Thoracic aorta (tissue), 2 donors: ENCODE data around the gene MECR. TPM values are rescaled to one million over a fixed set of nuclear protein-coding genes. Genes with fewer than 3 reads are reported as not detected.

ENCODE experiments used
- ATAC-seq: fragments of 150-250 bp; one replicate; pipeline ENCODE4 v1.8.0; 2017; ENCODE audit warnings: low read depth; ENCODE audit not compliant: insufficient number of reproducible peaks, low FRiP score
- DNase-seq: peaks from one replicate; pipeline ENCODE4 v3.0.0-alpha.2; 2020; ENCODE audit warnings: low spot score
- H3K27ac ChIP-seq, 2 donors: fragments of 200-600 bp; sonication (generic); 1 replicate in 1 of 2; 2 replicates in 1 of 2; pipeline ENCODE4 v1.5.1; 2016; ENCODE audit warnings: mild to moderate bottlenecking in 2 of 2, moderate library complexity in 2 of 2
- H3K27me3 ChIP-seq: fragments of 200-600 bp; sonication (generic); replicated peaks from 2 replicates; pipeline ENCODE4 v1.6.0; 2016; ENCODE audit warnings: mild to moderate bottlenecking; ENCODE audit not compliant: insufficient read depth
- H3K36me3 ChIP-seq: fragments of 200-600 bp; sonication (generic); one replicate; pipeline ENCODE4 v1.5.1; 2016
- H3K4me1 ChIP-seq, 2 donors: fragments of 200-600 bp; sonication (generic); 1 replicate in 1 of 2; 2 replicates in 1 of 2; pipeline versions ENCODE4 v1.5.1 to v1.6.0; 2016; ENCODE audit warnings: low read depth in 2 of 2, mild to moderate bottlenecking in 1 of 2; ENCODE audit not compliant: control insufficient read depth in 1 of 2
- H3K4me3 ChIP-seq: fragments of 200-600 bp; sonication (generic); 2 replicates; pipeline ENCODE4 v1.5.1; 2016; ENCODE audit warnings: mild to moderate bottlenecking
- H3K9me3 ChIP-seq: fragments of 200-600 bp; sonication (generic); 2 replicates; pipeline ENCODE4 v1.5.1; 2016
- total RNA-seq, 2 donors: library from RNA; depleted of rRNA; stranded (reverse); fragments of >200 nt; gene quantifications; one replicate each; pipeline versions ENCODE4 v1.1.0 to v1.2.3, GENCODE V29; 2016
- TF ChIP-seq, protein P1 (sequence below): fragments of 200-600 bp; sonication (generic); IDR thresholded peaks from one replicate; pipeline ENCODE4 v1.5.1; 2019; ENCODE audit warnings: antibody characterized with exemption

The MECR gene
- total RNA-seq, 2 donors from 2014 or later: 9.2 to 32.0 TPM

DNA sequence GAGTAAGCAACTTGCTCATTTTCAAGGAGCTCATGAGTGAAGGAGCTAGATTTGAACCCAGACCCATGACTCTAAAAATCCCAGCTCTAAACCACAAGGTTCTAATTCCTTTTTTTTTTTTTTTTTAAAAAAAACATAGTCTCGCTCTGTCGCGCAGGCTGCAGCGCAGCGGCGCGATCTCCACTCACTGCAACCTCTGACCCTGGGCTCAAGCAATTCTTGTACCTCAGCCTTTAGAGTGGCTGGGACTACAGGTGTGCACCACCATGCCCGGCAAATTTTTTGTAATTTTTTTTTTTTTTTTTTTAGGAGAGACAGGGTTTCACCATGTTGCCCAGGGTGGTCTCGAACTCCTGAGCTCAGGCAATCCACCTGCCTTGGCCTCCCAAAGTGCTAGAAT is 62.8 kb downstream of the MECR start:
- H3K27ac ChIP-seq: no peak overlapping the region
- ATAC-seq (no peak), DNase-seq (no peak)
- H3K27me3 ChIP-seq: no peaks in the 10 kb centered on the region
- H3K4me1 ChIP-seq: peaks cover 18 to 33% of the 10 kb centered on the region in 2 donors
- H3K9me3 ChIP-seq: no peaks in the 10 kb centered on the region
- no peak overlapping the region for H3K4me3 ChIP-seq
- TF ChIP-seq, protein P1, sequence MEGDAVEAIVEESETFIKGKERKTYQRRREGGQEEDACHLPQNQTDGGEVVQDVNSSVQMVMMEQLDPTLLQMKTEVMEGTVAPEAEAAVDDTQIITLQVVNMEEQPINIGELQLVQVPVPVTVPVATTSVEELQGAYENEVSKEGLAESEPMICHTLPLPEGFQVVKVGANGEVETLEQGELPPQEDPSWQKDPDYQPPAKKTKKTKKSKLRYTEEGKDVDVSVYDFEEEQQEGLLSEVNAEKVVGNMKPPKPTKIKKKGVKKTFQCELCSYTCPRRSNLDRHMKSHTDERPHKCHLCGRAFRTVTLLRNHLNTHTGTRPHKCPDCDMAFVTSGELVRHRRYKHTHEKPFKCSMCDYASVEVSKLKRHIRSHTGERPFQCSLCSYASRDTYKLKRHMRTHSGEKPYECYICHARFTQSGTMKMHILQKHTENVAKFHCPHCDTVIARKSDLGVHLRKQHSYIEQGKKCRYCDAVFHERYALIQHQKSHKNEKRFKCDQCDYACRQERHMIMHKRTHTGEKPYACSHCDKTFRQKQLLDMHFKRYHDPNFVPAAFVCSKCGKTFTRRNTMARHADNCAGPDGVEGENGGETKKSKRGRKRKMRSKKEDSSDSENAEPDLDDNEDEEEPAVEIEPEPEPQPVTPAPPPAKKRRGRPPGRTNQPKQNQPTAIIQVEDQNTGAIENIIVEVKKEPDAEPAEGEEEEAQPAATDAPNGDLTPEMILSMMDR: no peak
- H3K36me3 ChIP-seq: peaks cover 18% of the 10 kb centered on the region

DNA sequence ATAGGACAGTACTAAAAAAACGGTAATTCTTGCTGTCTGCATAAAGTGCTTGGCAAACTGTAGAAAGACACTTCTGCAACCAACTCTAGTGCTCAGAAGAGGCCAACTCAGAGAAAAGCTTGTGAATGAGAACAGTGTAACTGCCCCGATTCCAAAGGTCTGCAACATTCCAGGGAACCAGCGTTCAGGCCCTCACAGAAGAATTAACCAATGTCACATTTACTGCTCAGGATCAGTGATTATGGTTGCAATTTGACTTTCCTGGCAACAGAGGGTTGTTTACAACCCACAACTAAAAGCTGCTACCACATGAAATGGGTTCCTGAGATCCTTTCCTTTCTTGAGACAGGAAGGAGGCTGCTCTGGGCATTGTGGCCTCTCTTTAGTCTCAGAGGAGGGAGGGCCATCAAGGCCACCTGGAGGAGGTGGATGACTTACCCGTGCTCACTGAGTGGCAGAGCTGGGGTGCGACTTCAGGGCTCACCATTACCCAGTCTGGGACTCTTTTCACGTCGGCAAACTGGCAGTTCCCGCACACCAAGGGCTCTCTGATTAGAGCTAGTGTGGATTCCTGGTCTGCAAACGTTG is 64.3 kb downstream of the MECR start:
- DNase-seq (no peak), ATAC-seq (no peak)
- peaks cover 14 to 36% of the 10 kb centered on the region in 2 donors for H3K4me1 ChIP-seq
- TF ChIP-seq, protein P1: no peak
- H3K36me3 ChIP-seq: peaks cover 16% of the 10 kb centered on the region
- H3K4me3 ChIP-seq: no peak overlapping the region
- H3K9me3 ChIP-seq: no peaks in the 10 kb centered on the region
- H3K27ac ChIP-seq: no peak overlapping the region
- H3K27me3 ChIP-seq: no peaks in the 10 kb centered on the region

DNA sequence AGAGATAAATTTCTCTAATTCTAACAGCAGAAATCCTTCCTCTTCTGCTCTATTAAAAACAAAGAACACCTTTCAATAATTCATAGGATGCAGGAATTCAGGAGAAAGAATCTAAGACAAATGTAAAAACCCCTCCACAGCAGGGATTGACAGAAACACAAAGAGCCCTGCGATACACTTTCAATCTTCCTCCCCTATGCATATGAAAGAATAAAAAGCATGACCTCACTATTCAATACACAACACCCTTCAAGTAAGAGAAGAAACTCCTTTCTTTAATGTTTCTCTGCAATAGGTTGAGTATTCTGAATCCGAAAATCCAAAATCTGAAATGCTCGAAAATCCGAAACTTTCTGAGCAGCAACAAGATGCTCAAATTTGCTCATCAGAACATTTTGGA is 66.1 kb downstream of the MECR start:
- H3K4me1 ChIP-seq: peaks cover 0 to 18% of the 10 kb centered on the region in 2 donors
- no peaks in the 10 kb centered on the region for H3K9me3 ChIP-seq
- no peak overlapping the region for H3K27ac ChIP-seq
- ATAC-seq (no peak), DNase-seq (no peak)
- no peak overlapping the region for H3K4me3 ChIP-seq
- TF ChIP-seq, protein P1: no peak
- no peaks in the 10 kb centered on the region for H3K27me3 ChIP-seq
- peaks cover 23% of the 10 kb centered on the region for H3K36me3 ChIP-seq

DNA sequence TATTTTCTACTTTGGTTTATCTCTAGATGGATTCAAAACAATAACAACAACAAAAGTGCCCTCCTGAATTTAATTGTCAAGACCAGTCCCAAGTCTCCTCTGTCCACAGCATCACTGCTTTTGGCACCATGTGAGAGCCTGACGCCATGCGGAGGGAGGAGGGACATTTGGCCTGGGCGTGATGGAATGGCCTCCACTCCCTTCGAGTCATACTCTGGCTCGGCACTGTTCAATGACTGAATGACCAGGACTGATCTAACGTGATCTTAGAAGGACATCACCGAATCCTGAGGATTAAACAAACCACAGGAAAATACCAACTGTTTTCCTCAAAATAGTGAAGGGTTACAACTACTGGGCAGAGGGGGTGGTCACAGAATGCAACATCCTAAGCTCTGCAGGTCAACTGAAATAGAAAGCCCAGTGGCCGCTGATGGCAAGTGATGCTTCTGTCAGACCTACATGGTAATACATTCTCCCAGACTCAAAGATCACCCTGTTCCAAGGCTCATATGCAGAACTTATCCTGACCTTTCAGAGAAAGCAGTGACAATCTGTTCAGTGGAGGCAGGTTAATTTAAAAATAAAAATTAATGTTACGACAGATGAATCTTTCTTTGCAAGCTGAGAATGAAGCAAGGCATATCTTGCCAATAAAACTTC is 68.1 kb downstream of the MECR start:
- H3K36me3 ChIP-seq: peaks cover 38% of the 10 kb centered on the region
- ATAC-seq: no peak
- H3K4me1 ChIP-seq: peaks cover 0 to 13% of the 10 kb centered on the region in 2 donors

DNA sequence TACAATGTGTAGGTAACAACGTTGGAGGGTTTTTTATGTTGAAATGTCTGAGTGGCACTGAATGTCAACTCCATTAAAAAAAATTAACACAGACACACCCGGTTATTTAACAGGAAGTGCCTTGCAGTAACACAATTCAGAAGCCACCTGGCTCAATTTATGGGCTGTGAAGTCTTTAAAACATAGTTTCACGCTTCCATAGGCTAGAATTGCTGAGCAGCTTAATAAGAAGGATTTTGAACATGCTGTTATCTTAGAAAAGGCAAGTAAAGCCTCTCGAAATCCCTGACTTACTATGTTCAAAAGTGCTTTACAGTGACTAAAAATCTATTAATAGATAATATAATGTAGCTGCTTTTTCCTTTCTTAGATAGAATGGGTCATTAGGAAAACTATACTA is 68.7 kb downstream of the MECR start:
- TF ChIP-seq, protein P1: no peak
- peaks cover 39% of the 10 kb centered on the region for H3K36me3 ChIP-seq
- peaks cover 0 to 16% of the 10 kb centered on the region in 2 donors for H3K4me1 ChIP-seq
- no peaks in the 10 kb centered on the region for H3K27me3 ChIP-seq
- DNase-seq (no peak), ATAC-seq (no peak)
- no peak overlapping the region for H3K27ac ChIP-seq
- no peaks in the 10 kb centered on the region for H3K9me3 ChIP-seq
- H3K4me3 ChIP-seq: no peak overlapping the region

More for the DNA sequence above, 68.1 kb downstream of the MECR start:
- Histone ChIP-seq H3K27ac (no peak overlapping the region), H3K27me3 (no peaks in the 10 kb centered on the region), H3K4me3 (no peak overlapping the region), H3K9me3 (no peaks in the 10 kb centered on the region)
- TF ChIP-seq, protein P1: no peak
- peak; percentile 9 for DNase-seq
